ENCODE results near the gene PDSS2. TPM values are rescaled to one million over a fixed set of nuclear protein-coding genes. Genes with fewer than 3 reads are reported as not detected.

PDSS2 gene
- total and polyA plus RNA-seq, 2 of the 4 experiments (the other 2 are of a cell fraction), result 8.6 to 9.2 TPM

DNA sequence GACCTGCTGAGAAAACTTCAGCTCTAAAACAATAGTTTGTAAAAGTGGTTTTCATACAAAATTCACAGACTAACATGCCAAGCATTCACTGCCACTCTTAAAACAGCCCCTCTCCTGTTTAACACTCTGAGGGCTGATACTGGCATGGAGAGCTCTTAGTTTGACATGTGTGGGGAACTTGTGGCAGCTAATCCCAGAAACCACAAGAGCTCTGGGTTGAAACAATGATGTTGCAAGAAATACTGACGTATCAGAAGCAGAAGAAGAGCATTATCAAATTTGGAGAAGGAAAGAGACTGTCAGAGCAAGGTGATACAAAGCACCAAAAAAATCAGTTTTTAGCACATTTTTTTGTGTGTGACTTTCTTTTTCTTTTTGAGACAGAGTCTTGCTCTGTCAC is 349.2 kb downstream of the PDSS2 start (continued):
- TF ChIP-seq SMC3 (IDR thresholded peaks at IDR 0.05; ENCODE audit: low read depth, low read length), result no peak
- TF ChIP-seq RCOR1 (IDR thresholded peaks at IDR 0.05; ENCODE audit: insufficient replicate concordance, low read length), result no peak

DNA sequence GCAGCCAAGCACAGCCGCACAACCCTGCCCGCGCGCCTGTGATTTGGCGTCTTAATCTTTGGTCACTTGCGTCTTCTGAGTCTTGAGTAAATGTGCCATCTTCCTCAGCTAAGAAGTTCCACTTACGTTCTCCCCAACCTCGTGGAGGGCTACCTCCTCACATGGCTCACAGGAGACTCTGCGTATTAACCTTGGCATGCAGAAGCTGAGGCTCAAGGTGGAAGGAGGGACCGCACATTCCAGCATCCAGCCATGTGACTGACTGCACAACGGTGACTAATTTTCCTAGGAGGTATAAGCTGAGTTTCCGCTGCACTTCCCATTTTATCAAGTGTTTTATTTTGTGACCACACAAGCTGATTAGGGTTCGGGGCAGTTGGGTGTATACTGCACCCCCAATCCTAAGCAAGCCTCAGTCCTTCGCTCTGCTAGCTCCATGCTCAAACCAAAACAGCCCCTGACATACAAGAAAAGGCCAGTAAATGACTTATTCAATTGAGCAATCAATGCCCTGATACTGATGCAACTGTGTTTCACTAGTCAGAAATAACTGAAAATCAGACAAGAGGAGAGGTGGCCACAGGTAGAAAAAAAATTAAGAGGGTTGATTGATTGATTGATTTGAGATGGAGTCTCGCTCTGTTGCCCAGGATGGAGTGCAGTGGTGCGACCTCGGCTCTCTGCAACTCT is 351.0 kb downstream of the PDSS2 start:
- Histone ChIP-seq H3K9me3 (ENCODE audit: control insufficient read depth, insufficient read depth, low read length) (no peaks in the 10 kb centered on the region), H3K4me2 (ENCODE audit: low read depth, low read length) (no peak overlapping the region), H2BK120ac (ENCODE audit: low read depth, low read length) (no peak overlapping the region), H3K27ac (ENCODE audit: insufficient read depth, low read length) (no peak overlapping the region), H4K91ac (ENCODE audit: insufficient read depth, low read depth, low read length) (no peak overlapping the region), H3K9ac (ENCODE audit: low read depth, low read length) (no peak overlapping the region), H2AK5ac (ENCODE audit: low read depth, low read length) (no peak overlapping the region), H3K27me3 (ENCODE audit: control insufficient read depth, insufficient read depth, low read length) (no peaks in the 10 kb centered on the region), H2BK5ac (ENCODE audit: low read depth, low read length, poor library complexity, severe bottlenecking) (no peak overlapping the region), H3K36me3 (ENCODE audit: control insufficient read depth, insufficient read depth, low read length) (no peaks in the 10 kb centered on the region), H4K20me1 (ENCODE audit: insufficient read depth, low read length) (no peaks in the 10 kb centered on the region), H3K9me1 (ENCODE audit: insufficient read depth, low read length) (no peaks in the 10 kb centered on the region), H2AK9ac (replicated peaks; ENCODE audit: low read depth, low read length, poor library complexity) (no peak overlapping the region), H3K18ac (ENCODE audit: low read depth, low read length) (no peak overlapping the region), H2BK15ac (ENCODE audit: low read depth, low read length) (no peak overlapping the region), H3K23ac (ENCODE audit: low read depth, low read length) (no peak overlapping the region), H3K4me1 (ENCODE audit: control insufficient read depth, insufficient read depth, low read length) (no peaks in the 10 kb centered on the region), H3K4ac (ENCODE audit: low read depth, low read length) (no peak overlapping the region), H3K79me1 (ENCODE audit: low read depth in 1 of 2, low read length in 2 of 2) (peaks cover 0 to 3% of the 10 kb centered on the region in 2 experiments; a peak in 1 of 4 replicates), H4K8ac (ENCODE audit: low read depth in 2 of 2, low read length in 2 of 2) (no peak overlapping the region), H2AFZ (replicated peaks; ENCODE audit: low read length, poor library complexity) (no peak overlapping the region), H3K14ac (replicated peaks; ENCODE audit: low read depth, low read length) (no peak overlapping the region), H3K56ac (ENCODE audit: extremely low read depth, insufficient read depth, low read length) (no peak overlapping the region), H3K4me3 (ENCODE audit: insufficient read depth, low read depth, low read length) (no peak overlapping the region), H2BK20ac (ENCODE audit: low read depth, low read length) (no peak overlapping the region), H4K5ac (ENCODE audit: low read depth, low read length) (no peak overlapping the region)
- WGBS, 2 experiments (ENCODE audit: extremely low coverage in 2 of 2, insufficient read length in 1 of 2), result 95% methylated on average over 10 of the region's 17 CpGs; no CpG with 5 or more reads in 1 of the 2 experiments
- in situ Hi-C loops (cut with MboI; ENCODE audit: low sequenced_read_pairs), result no loop called here
- BruUV-seq (replicated peaks), result no TSS peak
- CTCF ChIA-PET, result interaction anchor here (0.6 kb wide), 1 partner anchor 22 kb away, joined by 3 read pairs; no protein-coding TSS in a partner anchor
- no peak for DNase-seq
- POLR2A ChIA-PET (ENCODE audit: unreplicated experiment), result interaction anchor here (0.6 kb wide), 1 partner anchor 1639 kb away, joined by 4 read pairs; no protein-coding TSS in a partner anchor
- dilution Hi-C loops (cut with HindIII; ENCODE audit: low sequenced_read_pairs, unreplicated experiment), result no loop called here
- intact Hi-C loops (cut with micrococcal nuclease), result no loop called here
- no peak for ATAC-seq (ENCODE audit: low read depth)
- TF ChIP-seq MAFK (IDR thresholded peaks at IDR 0.05; ENCODE audit: low read depth, low read length), result no peak
- TF ChIP-seq CEBPB (IDR thresholded peaks at IDR 0.05; ENCODE audit: low read depth, low read length), result no peak
- TF ChIP-seq RFX5 (IDR thresholded peaks at IDR 0.05; ENCODE audit: low read depth, low read length), result no peak
- no peak for TF ChIP-seq MAZ (IDR thresholded peaks at IDR 0.05; ENCODE audit: borderline replicate concordance, low read depth, low read length)
- TF ChIP-seq BHLHE40 (IDR thresholded peaks at IDR 0.05; ENCODE audit: low read depth, low read length), result no peak
- TF ChIP-seq FOS (IDR thresholded peaks at IDR 0.05; ENCODE audit: low read depth, low read length), result no peak
- no peak for TF ChIP-seq POLR2A (IDR thresholded peaks at IDR 0.05; ENCODE audit: low read depth, low read length)
- TF ChIP-seq, protein P1, sequence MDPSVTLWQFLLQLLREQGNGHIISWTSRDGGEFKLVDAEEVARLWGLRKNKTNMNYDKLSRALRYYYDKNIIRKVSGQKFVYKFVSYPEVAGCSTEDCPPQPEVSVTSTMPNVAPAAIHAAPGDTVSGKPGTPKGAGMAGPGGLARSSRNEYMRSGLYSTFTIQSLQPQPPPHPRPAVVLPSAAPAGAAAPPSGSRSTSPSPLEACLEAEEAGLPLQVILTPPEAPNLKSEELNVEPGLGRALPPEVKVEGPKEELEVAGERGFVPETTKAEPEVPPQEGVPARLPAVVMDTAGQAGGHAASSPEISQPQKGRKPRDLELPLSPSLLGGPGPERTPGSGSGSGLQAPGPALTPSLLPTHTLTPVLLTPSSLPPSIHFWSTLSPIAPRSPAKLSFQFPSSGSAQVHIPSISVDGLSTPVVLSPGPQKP (IDR thresholded peaks at IDR 0.05; ENCODE audit: borderline replicate concordance, low read depth, low read length), result no peak
- TF ChIP-seq CTCF (conservative IDR thresholded peaks at IDR 0.05; ENCODE audit: low read depth, low read length), result no peak
- no peak for TF ChIP-seq NFE2L2 (IDR thresholded peaks at IDR 0.05; ENCODE audit: low read depth, low read length)
- TF ChIP-seq RCOR1 (IDR thresholded peaks at IDR 0.05; ENCODE audit: insufficient replicate concordance, low read length), result no peak
- no peak for TF ChIP-seq RAD21 (IDR thresholded peaks at IDR 0.05; ENCODE audit: low read length)
- TF ChIP-seq SMC3 (IDR thresholded peaks at IDR 0.05; ENCODE audit: low read depth, low read length), result no peak
- TF ChIP-seq MXI1 (IDR thresholded peaks at IDR 0.05; ENCODE audit: borderline replicate concordance, low read depth, low read length), result no peak
- TF ChIP-seq CHD1 (IDR thresholded peaks at IDR 0.05; ENCODE audit: low read depth, low read length), result no peak

All from IMR-90 (cell line).